Spinal cord (tissue), 10 donors: ENCODE measurements around the gene MYH15. TPM values are rescaled to one million over a fixed set of nuclear protein-coding genes. Genes with fewer than 3 reads are reported as not detected.

ENCODE experiments used
- DNase-seq, 6 donors: peaks; one replicate each; pipeline versions ENCODE4 v3.0.0 to v3.0.0-alpha.2; 2013 to 2015; ENCODE audit warnings: low spot score in 6 of 6, low read depth in 4 of 6
- H3K27ac ChIP-seq: one replicate; pipeline ENCODE4 v1.5.1; 2013; ENCODE audit warnings: low read depth, low read length, control low read depth
- H3K27me3 ChIP-seq: one replicate; pipeline ENCODE4 v1.6.1; 2013; ENCODE audit warnings: low read length; ENCODE audit not compliant: control insufficient read depth, insufficient read depth
- H3K36me3 ChIP-seq: one replicate; pipeline ENCODE4 v1.6.1; 2013; ENCODE audit warnings: low read length; ENCODE audit not compliant: control insufficient read depth, insufficient read depth
- H3K4me1 ChIP-seq: one replicate; pipeline ENCODE4 v1.6.1; 2013; ENCODE audit warnings: low read length; ENCODE audit not compliant: control insufficient read depth, insufficient read depth
- H3K4me3 ChIP-seq: one replicate; pipeline ENCODE4 v1.5.1; 2013; ENCODE audit warnings: low read depth, low read length, control low read depth
- H3K9me3 ChIP-seq: one replicate; pipeline ENCODE4 v1.6.1; 2013; ENCODE audit warnings: low read length; ENCODE audit not compliant: control insufficient read depth, insufficient read depth
- WGBS: methylation state at CpG from one replicate; pipeline ENCODE4 v1.1.5; 2013; ENCODE audit warnings: missing lambda C conversion rate; ENCODE audit not compliant: insufficient coverage; 5-methylcytosine and 5-hydroxymethylcytosine counted together
- polyA plus RNA-seq, 2 donors: library from polyadenylated mRNA; unstranded; fragments of 120-200 nt; gene quantifications; one replicate each; pipeline ENCODE4 v1.2.1, GENCODE V29; 2013; ENCODE audit not compliant: insufficient read length in 2 of 2
- total RNA-seq, 2 donors: library from RNA; depleted of rRNA in 1 of 2; stranded (reverse); fragments of 120-200 nt in 1 of 2; fragments of >200 nt in 1 of 2; gene quantifications; one replicate each; pipeline versions ENCODE4 v1.2.3 to v1.2.4, GENCODE V29; 2013 to 2014
- donor health status: healthy.

MYH15 gene
- total and polyA plus RNA-seq, 4 donors, result 0.35 to 1.2 (median 0.89) TPM

- H3K36me3 ChIP-seq, result no peaks in the 10 kb centered on the region
- no peak overlapping the region for H3K27ac ChIP-seq
- H3K4me1 ChIP-seq, result no peaks in the 10 kb centered on the region
- no peaks in the 10 kb centered on the region for H3K9me3 ChIP-seq
- no peak overlapping the region for H3K4me3 ChIP-seq
- DNase-seq, result no peak
- no peaks in the 10 kb centered on the region for H3K27me3 ChIP-seq
- WGBS, result 80% methylated on average over 3 of the region's 4 CpGs
Measured at GRCh38 chr3:108538083-108538482, 27.7 kb upstream of the MYH15 start.

- no CpG with 5 or more reads among the region's 3 CpGs for WGBS
- Histone ChIP-seq H3K4me1 (no peaks in the 10 kb centered on the region), H3K27ac (no peak overlapping the region), H3K27me3 (no peaks in the 10 kb centered on the region), H3K36me3 (no peaks in the 10 kb centered on the region), H3K4me3 (no peak overlapping the region), H3K9me3 (no peaks in the 10 kb centered on the region)
- no peak for DNase-seq
Measured at GRCh38 chr3:108528459-108529252, 18.3 kb upstream of the MYH15 start.

- no peak for DNase-seq
- no peaks in the 10 kb centered on the region for H3K27me3 ChIP-seq
- H3K4me1 ChIP-seq, result no peaks in the 10 kb centered on the region
- WGBS, result no CpG with 5 or more reads among the region's 2 CpGs
- H3K27ac ChIP-seq, result no peak overlapping the region
- no peak overlapping the region for H3K4me3 ChIP-seq
- H3K9me3 ChIP-seq, result no peaks in the 10 kb centered on the region
- no peaks in the 10 kb centered on the region for H3K36me3 ChIP-seq
Measured at GRCh38 chr3:108527817-108528216, 17.4 kb upstream of the MYH15 start.

- Histone ChIP-seq H3K4me1 (no peaks in the 10 kb centered on the region), H3K4me3 (no peak overlapping the region), H3K9me3 (no peaks in the 10 kb centered on the region), H3K27ac (no peak overlapping the region), H3K27me3 (no peaks in the 10 kb centered on the region), H3K36me3 (no peaks in the 10 kb centered on the region)
- no peak for DNase-seq
Measured at GRCh38 chr3:108527109-108527508, 16.7 kb upstream of the MYH15 start.

- Histone ChIP-seq H3K27me3 (no peaks in the 10 kb centered on the region), H3K27ac (no peak overlapping the region), H3K36me3 (no peaks in the 10 kb centered on the region), H3K4me1 (no peaks in the 10 kb centered on the region), H3K9me3 (no peaks in the 10 kb centered on the region), H3K4me3 (no peak overlapping the region)
- peak in 3 of 6 donors; percentile 7 to 93 (median 25) for DNase-seq
- 83% methylated on average over 2 of the region's 2 CpGs for WGBS
Measured at GRCh38 chr3:108525971-108526370, 15.6 kb upstream of the MYH15 start.

GRCh38 chr3:108525256-108525655 is 14.9 kb upstream of the MYH15 start:
- Histone ChIP-seq H3K4me3 (no peak overlapping the region), H3K36me3 (no peaks in the 10 kb centered on the region), H3K27ac (no peak overlapping the region), H3K9me3 (no peaks in the 10 kb centered on the region), H3K4me1 (no peaks in the 10 kb centered on the region), H3K27me3 (no peaks in the 10 kb centered on the region)
- peak in 1 of 6 donors; percentile 37 for DNase-seq
- WGBS, result no CpG with 5 or more reads among the region's 2 CpGs

- WGBS, result no CpG with 5 or more reads among the region's 2 CpGs
- Histone ChIP-seq H3K27me3 (no peaks in the 10 kb centered on the region), H3K9me3 (no peaks in the 10 kb centered on the region), H3K4me3 (no peak overlapping the region), H3K4me1 (no peaks in the 10 kb centered on the region), H3K36me3 (no peaks in the 10 kb centered on the region), H3K27ac (no peak overlapping the region)
- DNase-seq, result no peak
Measured at GRCh38 chr3:108524537-108524936, 14.1 kb upstream of the MYH15 start.

GRCh38 chr3:108518895-108519294 is 8.5 kb upstream of the MYH15 start:
- no peak overlapping the region for H3K4me3 ChIP-seq
- 88% methylated on average over 1 of the region's 1 CpG for WGBS
- H3K36me3 ChIP-seq, result no peaks in the 10 kb centered on the region
- no peaks in the 10 kb centered on the region for H3K27me3 ChIP-seq
- H3K27ac ChIP-seq, result no peak overlapping the region
- DNase-seq, result no peak
- no peaks in the 10 kb centered on the region for H3K9me3 ChIP-seq
- H3K4me1 ChIP-seq, result no peaks in the 10 kb centered on the region

GRCh38 chr3:108516881-108517280 is 6.5 kb upstream of the MYH15 start:
- Histone ChIP-seq H3K4me3 (no peak overlapping the region), H3K27ac (no peak overlapping the region), H3K9me3 (no peaks in the 10 kb centered on the region), H3K4me1 (no peaks in the 10 kb centered on the region), H3K27me3 (no peaks in the 10 kb centered on the region), H3K36me3 (no peaks in the 10 kb centered on the region)
- DNase-seq, result peak in 1 of 6 donors; percentile 9
- 63% methylated on average over 2 of the region's 2 CpGs for WGBS

- no peak for DNase-seq
- no peak overlapping the region for H3K4me3 ChIP-seq
- no peak overlapping the region for H3K27ac ChIP-seq
- no peaks in the 10 kb centered on the region for H3K36me3 ChIP-seq
- H3K4me1 ChIP-seq, result no peaks in the 10 kb centered on the region
- WGBS, result 78% methylated on average over 3 of the region's 3 CpGs
- no peaks in the 10 kb centered on the region for H3K9me3 ChIP-seq
- no peaks in the 10 kb centered on the region for H3K27me3 ChIP-seq
Measured at GRCh38 chr3:108513961-108514360, 3.6 kb upstream of the MYH15 start.
